Colonic mucosa (tissue), 4 donors: Measurements from ENCODE around the gene ATN1. TPM values are rescaled to one million over a fixed set of nuclear protein-coding genes. Genes with fewer than 3 reads are reported as not detected.

Experiments
- DNase-seq: peaks from one replicate; pipeline ENCODE4 v3.0.0-alpha.2; 2020
- H3K27ac ChIP-seq: fragments of 200-600 bp; one replicate; pipeline ENCODE4 v1.8.0; 2021
- H3K27me3 ChIP-seq: fragments of 200-600 bp; one replicate; pipeline ENCODE4 v1.8.0; 2021
- H3K36me3 ChIP-seq: fragments of 200-600 bp; one replicate; pipeline ENCODE4 v1.8.0; 2021
- H3K4me1 ChIP-seq: fragments of 200-600 bp; one replicate; pipeline ENCODE4 v1.8.0; 2021; ENCODE audit warnings: mild to moderate bottlenecking
- H3K4me3 ChIP-seq: fragments of 200-600 bp; one replicate; pipeline ENCODE4 v1.8.0; 2021
- H3K9ac ChIP-seq, 2 donors: one replicate each; pipeline ENCODE4 v1.7.0; 2013; ENCODE audit warnings: control low read depth in 2 of 2, low read depth in 2 of 2, low read length in 2 of 2
- H3K9me3 ChIP-seq: fragments of 200-600 bp; one replicate; pipeline ENCODE4 v1.8.0; 2021
- CTCF ChIP-seq: fragments of 200-600 bp; IDR thresholded peaks from one replicate; pipeline ENCODE4 v1.8.0; 2022; ENCODE audit warnings: antibody characterized with exemption, mild to moderate bottlenecking
- intact Hi-C: fragments of 100-400 bp; cut with DNase I; formaldehyde crosslinking; loops from one replicate; pipeline ENCODE4 v1.14.1; 2022
- total RNA-seq, 2 donors: library from RNA; stranded (reverse); fragmentation: NEBNext Ultra II Directional in 1 of 2; extraction: Animal tissue kit (Norgen Biotek cat#: 25700) in 1 of 2; gene quantifications; one replicate each; pipeline ENCODE4 v1.2.1, GENCODE V29; 2021
- donor health status: healthy.
- donor health status: DM: no; HTN: no; CAD: no.
- donor health status: DM: no; HTN: no; CAD: no.

Gene ATN1
- total RNA-seq, 2 donors from 2014 or later = 67.5 to 103 TPM

- H3K27me3 ChIP-seq = no peaks in the 10 kb centered on the region
- peak overlapping the region; percentile 95 for H3K27ac ChIP-seq
- H3K9ac ChIP-seq = peak overlapping the region; percentile 58 to 98
- DNase-seq = peak; percentile 78
- peak overlapping the region; percentile 57 for H3K4me3 ChIP-seq
- H3K36me3 ChIP-seq = no peaks in the 10 kb centered on the region
- peak; percentile 31 for TF ChIP-seq CTCF
- H3K4me1 ChIP-seq = peaks cover 26% of the 10 kb centered on the region
- H3K9me3 ChIP-seq = no peaks in the 10 kb centered on the region
- intact Hi-C loops = no loop called here
Observed at GRCh38 chr12:6961695-6962284, 34.0 kb downstream of the ATN1 start.

DNA sequence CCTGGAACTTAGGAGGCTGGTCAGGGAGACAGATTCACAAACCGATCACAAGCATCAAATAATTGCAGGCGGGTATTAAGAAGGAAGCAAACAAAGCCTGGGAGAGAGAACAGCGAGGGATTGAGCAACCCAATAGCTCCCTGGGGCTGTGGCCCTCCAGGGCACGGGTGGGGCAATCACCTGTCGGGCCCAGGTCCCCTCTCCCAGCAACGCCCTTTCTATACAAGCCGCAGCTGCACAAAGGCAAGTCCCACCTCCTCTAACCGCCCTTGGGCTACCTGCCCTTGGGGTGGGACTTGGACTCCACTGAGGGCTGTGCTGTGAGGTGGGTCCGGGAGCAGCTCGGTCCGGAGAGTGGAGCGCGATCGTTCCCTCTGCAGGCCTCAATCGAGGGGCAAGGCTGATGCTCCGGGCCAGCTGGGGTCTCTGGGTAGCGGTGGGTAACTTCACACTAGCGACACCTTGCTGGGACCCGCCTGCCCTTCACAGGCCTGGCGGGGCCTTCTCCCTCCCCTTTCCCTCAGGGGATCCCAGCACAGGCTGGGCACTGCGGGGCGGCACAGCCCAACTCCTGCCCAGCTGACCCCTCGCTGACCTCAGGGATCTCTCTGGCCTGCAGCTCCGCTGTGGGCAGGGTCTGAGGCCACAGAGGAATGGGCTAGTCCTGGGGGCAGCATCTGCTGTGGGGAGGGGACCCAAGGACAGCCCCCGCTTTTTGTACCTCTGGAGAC is 34.7 kb downstream of the ATN1 start:
- intact Hi-C loops = no loop called here
- no peaks in the 10 kb centered on the region for H3K27me3 ChIP-seq
- peak overlapping the region; percentile 57 for H3K4me3 ChIP-seq
- no peak for TF ChIP-seq CTCF
- peak overlapping the region; percentile 95 for H3K27ac ChIP-seq
- H3K4me1 ChIP-seq = peaks cover 26% of the 10 kb centered on the region
- peaks cover 3% of the 10 kb centered on the region for H3K36me3 ChIP-seq
- H3K9ac ChIP-seq = peak overlapping the region; percentile 94 to 98
- H3K9me3 ChIP-seq = no peaks in the 10 kb centered on the region
- peak; percentile 91 for DNase-seq

- Histone ChIP-seq H3K36me3 (peaks cover 5% of the 10 kb centered on the region), H3K9ac (peak overlapping the region; percentile 94 to 98), H3K4me1 (peaks cover 26% of the 10 kb centered on the region), H3K4me3 (peak overlapping the region; percentile 57), H3K27ac (peak overlapping the region; percentile 95), H3K27me3 (no peaks in the 10 kb centered on the region), H3K9me3 (no peaks in the 10 kb centered on the region)
- DNase-seq = peak; percentile 96
- TF ChIP-seq CTCF = no peak
- intact Hi-C loops = no loop called here
Observed at GRCh38 chr12:6963016-6963731, 35.4 kb downstream of the ATN1 start.

DNA sequence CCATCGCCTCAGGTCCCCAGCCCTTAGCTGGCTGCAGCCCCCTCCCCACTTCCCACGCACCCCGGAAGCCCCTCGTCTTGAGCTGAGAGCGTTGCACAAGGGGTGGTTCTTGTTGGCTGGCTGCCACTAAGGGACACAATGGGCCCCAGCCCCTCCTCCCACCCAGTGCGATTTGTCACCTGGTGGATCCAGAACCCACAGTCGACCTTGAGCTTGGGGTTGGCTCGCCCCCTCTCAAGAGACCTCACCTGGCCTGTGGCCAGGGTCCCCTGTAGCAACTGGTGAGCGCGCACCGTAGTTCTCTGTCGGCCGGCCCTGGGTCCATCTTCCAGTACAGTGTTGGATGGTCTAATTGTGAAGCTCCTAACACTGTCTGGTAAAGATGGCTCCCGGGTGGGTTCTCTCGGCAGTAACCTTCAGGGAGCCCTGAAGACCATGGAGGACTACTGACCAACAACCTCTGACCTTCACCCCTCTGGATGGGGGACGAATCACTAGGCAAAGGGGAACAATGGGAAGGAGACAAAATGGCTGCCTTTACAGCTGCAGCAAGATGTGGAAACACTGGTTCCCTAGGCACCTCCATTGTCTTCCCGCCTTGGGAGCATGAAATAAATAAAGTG is 36.1 kb downstream of the ATN1 start:
- intact Hi-C loops = loop anchor here (2.0 kb wide), 1 partner anchor 19 kb away; the partner anchor contains the start of gene C12orf57
- Histone ChIP-seq H3K36me3 (peaks cover 5% of the 10 kb centered on the region), H3K4me3 (peak overlapping the region; percentile 57), H3K9me3 (no peaks in the 10 kb centered on the region), H3K9ac (peak overlapping the region; percentile 63 to 98), H3K27me3 (no peaks in the 10 kb centered on the region), H3K27ac (peak overlapping the region; percentile 95), H3K4me1 (peaks cover 29% of the 10 kb centered on the region)
- DNase-seq = peak; percentile 60
- no peak for TF ChIP-seq CTCF

GRCh38 chr12:6964605-6965025 is 36.9 kb downstream of the ATN1 start:
- no peak for TF ChIP-seq CTCF
- intact Hi-C loops = loop anchor here (2.0 to 5.0 kb wide), 2 partner anchors 20 to 97 kb away; partner anchors contain the start of genes C12orf57 and TPI1
- no peaks in the 10 kb centered on the region for H3K9me3 ChIP-seq
- peak overlapping the region; percentile 63 to 98 for H3K9ac ChIP-seq
- H3K4me3 ChIP-seq = peak overlapping the region; percentile 57
- no peak for DNase-seq
- no peaks in the 10 kb centered on the region for H3K27me3 ChIP-seq
- H3K36me3 ChIP-seq = peaks cover 5% of the 10 kb centered on the region
- H3K4me1 ChIP-seq = peaks cover 36% of the 10 kb centered on the region
- peak overlapping the region; percentile 95 for H3K27ac ChIP-seq
